SK-N-SH treated with all-trans-retinoic acid at 6 μM for 48 hours (cell line): ENCODE measurements around the gene LTBP2.

Experiments
- ATAC-seq: fragments of 200-7000 bp; cut with Tn5 transposase; 3 replicates; pipeline ENCODE4 v1.9.1; 2020; ENCODE audit warnings: mild to moderate bottlenecking, moderate library complexity
- ARNTL ChIP-seq: fragments of 450-650 bp; formaldehyde crosslinking; IDR thresholded peaks from 2 replicates; pipeline ENCODE4 v1.5.0; 2020; ENCODE audit warnings: low read depth, mild to moderate bottlenecking, moderate library complexity, borderline replicate concordance
- BACH2 ChIP-seq: fragments of 250-450 bp; sonication (Bioruptor Pico); IDR thresholded peaks from 2 replicates; pipeline ENCODE4 v1.9.0; 2021; ENCODE audit warnings: mild to moderate bottlenecking, borderline replicate concordance
- CREB5 ChIP-seq: fragments of 250-450 bp; sonication (Bioruptor Pico); IDR thresholded peaks from 2 replicates; pipeline ENCODE4 v1.5.1; 2020; ENCODE audit warnings: low read depth, mild to moderate bottlenecking, moderate library complexity
- CSRNP3 ChIP-seq: fragments of 250-450 bp; sonication (Bioruptor Pico); IDR thresholded peaks from 2 replicates; pipeline ENCODE4 v1.5.1; 2021; ENCODE audit warnings: mild to moderate bottlenecking, moderate library complexity
- ESRRG ChIP-seq: fragments of 250-450 bp; sonication (Bioruptor Pico); IDR thresholded peaks from 2 replicates; pipeline ENCODE4 v1.6.1; 2021; ENCODE audit warnings: mild to moderate bottlenecking
- GLIS3 ChIP-seq: fragments of 250-450 bp; sonication (Bioruptor Pico); IDR thresholded peaks from 2 replicates; pipeline ENCODE4 v1.5.0; 2020; ENCODE audit warnings: mild to moderate bottlenecking, moderate library complexity
- ISL1 ChIP-seq: fragments of 250-450 bp; sonication (Bioruptor Pico); IDR thresholded peaks from 2 replicates; pipeline ENCODE4 v2.1.2; 2022; ENCODE audit warnings: mild to moderate bottlenecking, moderate library complexity
- OSR1 ChIP-seq: fragments of 250-450 bp; sonication (Bioruptor Pico); IDR thresholded peaks from 2 replicates; pipeline ENCODE4 v1.8.0; 2022; ENCODE audit warnings: moderate library complexity, mild to moderate bottlenecking, inconsistent platforms
- PATZ1 ChIP-seq: fragments of 250-450 bp; sonication (Bioruptor Pico); IDR thresholded peaks from 2 replicates; pipeline ENCODE4 v1.8.0; 2020; ENCODE audit warnings: mild to moderate bottlenecking, moderate library complexity, borderline replicate concordance
- PPARA ChIP-seq: fragments of 250-450 bp; sonication (Bioruptor Pico); IDR thresholded peaks from 2 replicates; pipeline ENCODE4 v1.5.0; 2020; ENCODE audit warnings: mild to moderate bottlenecking, borderline replicate concordance
- RARB ChIP-seq: fragments of 250-450 bp; sonication (Bioruptor Pico); IDR thresholded peaks from 2 replicates; pipeline ENCODE4 v1.8.0; 2021; ENCODE audit warnings: mild to moderate bottlenecking, moderate library complexity
- SNAI2 ChIP-seq: fragments of 250-450 bp; sonication (Bioruptor Pico); IDR thresholded peaks from 2 replicates; pipeline ENCODE4 v1.5.0; 2020; ENCODE audit warnings: mild to moderate bottlenecking, moderate library complexity
- TCF4 ChIP-seq: fragments of 250-450 bp; sonication (Bioruptor Pico); IDR thresholded peaks from 2 replicates; pipeline ENCODE4 v1.8.0; 2021; ENCODE audit warnings: mild to moderate bottlenecking, moderate library complexity, borderline replicate concordance
- TOX ChIP-seq: fragments of 250-450 bp; sonication (Bioruptor Pico); IDR thresholded peaks from 2 replicates; pipeline ENCODE4 v1.8.0; 2021; ENCODE audit warnings: mild to moderate bottlenecking, moderate library complexity, borderline replicate concordance
- TSHZ2 ChIP-seq: fragments of 250-450 bp; sonication (Bioruptor Pico); IDR thresholded peaks from 2 replicates; pipeline ENCODE4 v1.5.0; 2020; ENCODE audit warnings: mild to moderate bottlenecking, moderate library complexity
- ZC3H10 ChIP-seq: fragments of 250-450 bp; sonication (Bioruptor Pico); IDR thresholded peaks from 2 replicates; pipeline ENCODE4 v1.5.1; 2021; ENCODE audit warnings: mild to moderate bottlenecking, moderate library complexity
- ZFP3 ChIP-seq: fragments of 250-450 bp; sonication (Bioruptor Pico); IDR thresholded peaks from 2 replicates; pipeline ENCODE4 v1.5.0; 2020; ENCODE audit warnings: mild to moderate bottlenecking, moderate library complexity
- ZFP30 ChIP-seq: fragments of 450-650 bp; formaldehyde crosslinking; IDR thresholded peaks from 2 replicates; pipeline ENCODE4 v1.5.0; 2022; ENCODE audit warnings: mild to moderate bottlenecking, moderate library complexity
- ZNF565 ChIP-seq: fragments of 450-650 bp; formaldehyde crosslinking; conservative IDR thresholded peaks from 2 replicates; pipeline ENCODE4 v1.5.0; 2020; ENCODE audit warnings: low read depth, mild to moderate bottlenecking, moderate library complexity
- ZNF70 ChIP-seq: fragments of 450-650 bp; formaldehyde crosslinking; IDR thresholded peaks from 2 replicates; pipeline ENCODE4 v1.5.0; 2020; ENCODE audit warnings: mild to moderate bottlenecking, moderate library complexity
- ZNF8 ChIP-seq: fragments of 450-650 bp; formaldehyde crosslinking; IDR thresholded peaks from 2 replicates; pipeline ENCODE4 v1.5.0; 2020; ENCODE audit warnings: mild to moderate bottlenecking, moderate library complexity

LTBP2 gene

GRCh38 chr14:74568911-74569310 lies 43.1 kb downstream of the LTBP2 start:
- TF ChIP-seq ESRRG: no peak
- TF ChIP-seq CSRNP3 (CRISPR knock-in tag): no peak
- TF ChIP-seq ZC3H10 (CRISPR knock-in tag): no peak
- no peak for TF ChIP-seq ZNF8 (CRISPR knock-in tag)
- no peak for TF ChIP-seq TSHZ2 (CRISPR knock-in tag)
- no peak for TF ChIP-seq PATZ1 (CRISPR knock-in tag)
- TF ChIP-seq ARNTL (CRISPR knock-in tag): no peak
- no peak for TF ChIP-seq SNAI2 (CRISPR knock-in tag)
- no peak for TF ChIP-seq ZNF565 (CRISPR knock-in tag)
- no peak for TF ChIP-seq ZFP30 (CRISPR knock-in tag)
- TF ChIP-seq BACH2 (CRISPR knock-in tag): no peak
- no peak for ATAC-seq

- ATAC-seq: no peak
- TF ChIP-seq PATZ1 (CRISPR knock-in tag): no peak
- no peak for TF ChIP-seq ISL1
- no peak for TF ChIP-seq SNAI2 (CRISPR knock-in tag)
- no peak for TF ChIP-seq ZNF565 (CRISPR knock-in tag)
- TF ChIP-seq ZFP30 (CRISPR knock-in tag): no peak
These were observed 43.7 kb downstream of the LTBP2 start for GRCh38 chr14:74568380-74568649.

GRCh38 chr14:74567646-74568379 lies 44.2 kb downstream of the LTBP2 start:
- TF ChIP-seq TOX (CRISPR knock-in tag): no peak
- no peak for ATAC-seq

- ATAC-seq: no peak
- no peak for TF ChIP-seq BACH2 (CRISPR knock-in tag)
- no peak for TF ChIP-seq CREB5 (CRISPR knock-in tag)
- TF ChIP-seq PATZ1 (CRISPR knock-in tag): no peak
- no peak for TF ChIP-seq ESRRG
- TF ChIP-seq ZFP3 (CRISPR knock-in tag): no peak
- TF ChIP-seq GLIS3 (CRISPR knock-in tag): no peak
- TF ChIP-seq ZNF565 (CRISPR knock-in tag): no peak
- TF ChIP-seq ZNF70 (CRISPR knock-in tag): no peak
- TF ChIP-seq ZFP30 (CRISPR knock-in tag): no peak
- TF ChIP-seq SNAI2 (CRISPR knock-in tag): no peak
- TF ChIP-seq ISL1: no peak
- no peak for TF ChIP-seq RARB (CRISPR knock-in tag)
- TF ChIP-seq TCF4 (CRISPR knock-in tag): no peak
- no peak for TF ChIP-seq ARNTL (CRISPR knock-in tag)
- TF ChIP-seq ZNF8 (CRISPR knock-in tag): no peak
- no peak for TF ChIP-seq PPARA
- no peak for TF ChIP-seq OSR1
- no peak for TF ChIP-seq TOX (CRISPR knock-in tag)
- no peak for TF ChIP-seq CSRNP3 (CRISPR knock-in tag)
- TF ChIP-seq ZC3H10 (CRISPR knock-in tag): no peak
- TF ChIP-seq, all 23 proteins: peak for 0
These were observed 44.8 kb downstream of the LTBP2 start for GRCh38 chr14:74567219-74567618.
